Measurements from ENCODE around the gene CLIP1. TPM values are rescaled to one million over a fixed set of nuclear protein-coding genes. Genes with fewer than 3 reads are reported as not detected.

Gene CLIP1
- total and polyA plus RNA-seq, 2 of the 13 experiments (the other 11 are each of a cell fraction or from before 2014, with no cell fraction given): 28.9 to 43.7 TPM

- TF ChIP-seq ZBED4 (CRISPR knock-in tag; IDR thresholded peaks at IDR 0.05; ENCODE audit: borderline replicate concordance) (no peak), HNF4G (IDR thresholded peaks at IDR 0.05; ENCODE audit: borderline replicate concordance, low read depth, low read length) (no peak), HNF4G (CRISPR knock-in tag; IDR thresholded peaks at IDR 0.05; ENCODE audit: borderline replicate concordance, low read depth) (no peak), TCF7 (IDR thresholded peaks at IDR 0.05; ENCODE audit: low read depth) (no peak), SKIL (CRISPR knock-in tag; IDR thresholded peaks at IDR 0.05; ENCODE audit: borderline replicate concordance) (no peak), THAP11 (CRISPR knock-in tag; IDR thresholded peaks at IDR 0.05) (no peak), RARG (CRISPR knock-in tag; IDR thresholded peaks at IDR 0.05; ENCODE audit: low read depth) (no peak), ZNF253 (CRISPR knock-in tag; IDR thresholded peaks at IDR 0.05; ENCODE audit: borderline replicate concordance) (no peak), ZFP41 (CRISPR knock-in tag; IDR thresholded peaks at IDR 0.05; ENCODE audit: borderline replicate concordance) (no peak), MYPOP (CRISPR knock-in tag; IDR thresholded peaks at IDR 0.05) (no peak), TIGD3 (CRISPR knock-in tag; IDR thresholded peaks at IDR 0.05; ENCODE audit: borderline replicate concordance) (no peak)
Measured at GRCh38 chr12:122352394-122352793, 70.1 kb downstream of the CLIP1 start (continued).
